Measurements from ENCODE around the gene LRRC40. TPM values are rescaled to one million over a fixed set of nuclear protein-coding genes. Genes with fewer than 3 reads are reported as not detected.

LRRC40 gene
- total RNA-seq, 1 experiment from 2014 or later = 13.4 TPM

DNA sequence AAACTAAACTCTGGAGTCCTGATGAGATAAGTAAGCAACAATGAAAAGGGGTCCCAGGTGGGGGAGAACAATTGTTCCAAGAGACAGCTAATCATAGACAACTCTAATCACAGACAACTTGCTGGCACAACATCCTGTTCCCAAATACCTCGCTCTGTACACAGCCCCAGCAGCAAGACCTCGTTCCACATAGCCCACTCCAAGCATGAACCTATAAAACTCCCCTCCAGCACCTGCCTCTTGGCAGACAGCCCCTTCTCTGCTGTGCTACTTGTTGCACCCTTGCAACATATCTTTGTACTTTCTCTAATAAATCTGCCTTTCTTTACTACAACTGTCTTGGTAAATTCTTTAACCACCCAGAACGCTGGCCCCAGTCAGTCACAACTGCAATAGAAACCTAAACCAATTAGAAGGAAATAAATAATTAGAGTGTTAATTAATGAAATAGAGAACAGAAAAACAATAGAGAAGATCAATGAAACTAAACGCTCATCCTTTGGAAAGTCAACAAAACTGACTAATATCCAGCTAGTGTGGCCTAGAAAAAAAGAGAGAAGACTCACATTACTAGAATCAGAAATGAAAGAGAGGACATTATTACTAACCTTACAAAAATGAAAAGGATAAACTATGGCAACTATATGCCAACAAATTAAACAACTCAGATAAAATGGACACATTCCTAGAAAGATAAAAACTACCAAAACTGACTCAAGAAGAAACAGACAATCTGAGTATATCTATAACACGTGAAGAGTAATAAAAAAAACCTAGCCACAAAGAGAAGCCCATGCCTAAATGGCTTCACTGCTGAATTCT is 36.1 kb downstream of the LRRC40 start:
- no peak for DNase-seq (ENCODE audit: low read depth, low spot score)
- ChIA-PET POLR2A (no interaction called here), RAD21 (ENCODE audit: low non-redundant PET in 1 of 2, low total read pairs in 2 of 2, uncharacterized antibody in 2 of 2, unreplicated experiment in 2 of 2) (no interaction called here), CTCF (no interaction called here)
- Histone ChIP-seq H3K27me3 (ENCODE audit: insufficient read depth, low read length) (no peaks in the 10 kb centered on the region), H2AFZ (ENCODE audit: low read depth, low read length, poor library complexity, severe bottlenecking) (no peak overlapping the region), H3K4me2 (ENCODE audit: low read length) (no peak overlapping the region), H3K9me3 (ENCODE audit: control insufficient read depth in 1 of 2, insufficient read depth in 1 of 2, low read depth in 1 of 2, low read length in 2 of 2) (no peaks in the 10 kb centered on the region), H3K79me2 (ENCODE audit: insufficient read depth, low read length) (no peaks in the 10 kb centered on the region), H4K20me1 (ENCODE audit: insufficient read depth) (no peaks in the 10 kb centered on the region), H3K4me1 (ENCODE audit: control insufficient read depth in 1 of 2, insufficient read depth in 2 of 2, low read length in 2 of 2) (no peaks in the 10 kb centered on the region), H3K9ac (ENCODE audit: low read length) (no peak overlapping the region), H3K4me3 (replicated peaks in 1 of 2; ENCODE audit: low read depth in 1 of 2, low read length in 2 of 2) (no peak overlapping the region), H3K36me3 (ENCODE audit: control insufficient read depth in 1 of 2, insufficient read depth in 2 of 2, low read length in 2 of 2) (0 out of 4 replicates have a peak, but pooled peaks cover 0 to 2% of the 10 kb centered on the region in 2 experiments), H3K9me2 (ENCODE audit: insufficient read depth) (no peaks in the 10 kb centered on the region), H3K27ac (ENCODE audit: low read depth, low read length) (no peak overlapping the region)
- no peak for TF ChIP-seq EZH2 (IDR thresholded peaks at IDR 0.05)
- TF ChIP-seq, protein P1, sequence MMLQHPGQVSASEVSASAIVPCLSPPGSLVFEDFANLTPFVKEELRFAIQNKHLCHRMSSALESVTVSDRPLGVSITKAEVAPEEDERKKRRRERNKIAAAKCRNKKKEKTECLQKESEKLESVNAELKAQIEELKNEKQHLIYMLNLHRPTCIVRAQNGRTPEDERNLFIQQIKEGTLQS (IDR thresholded peaks at IDR 0.05) = no peak
- TF ChIP-seq ZNF274 (IDR thresholded peaks at IDR 0.05; ENCODE audit: low read depth, low read length) = no peak
- TF ChIP-seq EGR1 (IDR thresholded peaks at IDR 0.05; ENCODE audit: low read depth) = no peak
- no peak for TF ChIP-seq FOSL1 (IDR thresholded peaks at IDR 0.05; ENCODE audit: low read depth)
- TF ChIP-seq ZFX (IDR thresholded peaks at IDR 0.05) = no peak
- TF ChIP-seq POLR2A (IDR thresholded peaks at IDR 0.05; ENCODE audit: borderline replicate concordance, extremely low read depth, insufficient read depth, insufficient read length) = no peak
- no peak for TF ChIP-seq JUND (IDR thresholded peaks at IDR 0.05)
- no peak for TF ChIP-seq SRF (IDR thresholded peaks at IDR 0.05; ENCODE audit: low read depth)
- TF ChIP-seq CTCF (IDR thresholded peaks at IDR 0.05 in 2 of 3, conservative IDR thresholded peaks at IDR 0.05 in 1 of 3; ENCODE audit: borderline replicate concordance in 1 of 3, insufficient read depth in 1 of 3, low read depth in 2 of 3, low read length in 2 of 3) = no peak
- TF ChIP-seq SIN3A (IDR thresholded peaks at IDR 0.05; ENCODE audit: low read depth) = no peak
- no peak for TF ChIP-seq CBX3 (IDR thresholded peaks at IDR 0.05; ENCODE audit: low read depth)
- no TSS peak for BruUV-seq (replicated peaks)
- ATAC-seq = no peak
- intact Hi-C loops (cut with micrococcal nuclease) = no loop called here
